Heart left ventricle (tissue), 13 donors: ENCODE data around the gene MYO15B.

Experiments used
- POLR2A ChIP-seq, 2 donors: fragments of 450-650 bp; IDR thresholded peaks; one replicate each; pipeline ENCODE4 v1.6.1; 2017; ENCODE audit warnings: antibody characterized with exemption in 2 of 2, mild to moderate bottlenecking in 2 of 2, moderate library complexity in 2 of 2
- TF ChIP-seq, protein P1 (sequence below), 12 donors: fragments of 200-600 bp; sonication (generic) in 4 of 12; IDR thresholded peaks; one replicate each; pipeline versions ENCODE4 v1.5.0 to v1.8.0; 2018 to 2022; ENCODE audit warnings: antibody characterized with exemption in 12 of 12, mild to moderate bottlenecking in 5 of 12
- donor health status: ischemic (EF 13 %, LVEDD 7.1; RV severe dilation, severe dysfunction).
- donor health status: DM: no; HTN: yes; CAD: no.
- donor health status: DM: no; HTN: no; CAD: no.
- donor health status: ischemic (EF 25% LVEDD 6.9; RV normal size, moderate dysfunction).
- donor health status: ischemic (EF 25% LVEDD 5.7; RV mildly dilated, moderate dysfunction).
- donor health status: ischemic (EF 35%, LVEDD 5.7; RV mildly dilated, moderate dysfunction).
- donor health status: nonischemic (EF 11% LVEDD 7.7; RV severe dilation, severe dysfunction).
- donor health status: DM: yes; HTN: yes; CAD: no.
- donor health status: PGD.
- donor health status: ischemic (EF 29% LVEDD 5.4; RV normal size, mild dysfunction).
- donor health status: nonischemic (EF 23%, LVEDD 6.1; RV moderate dilation, normal function).

- TF ChIP-seq, protein P1, sequence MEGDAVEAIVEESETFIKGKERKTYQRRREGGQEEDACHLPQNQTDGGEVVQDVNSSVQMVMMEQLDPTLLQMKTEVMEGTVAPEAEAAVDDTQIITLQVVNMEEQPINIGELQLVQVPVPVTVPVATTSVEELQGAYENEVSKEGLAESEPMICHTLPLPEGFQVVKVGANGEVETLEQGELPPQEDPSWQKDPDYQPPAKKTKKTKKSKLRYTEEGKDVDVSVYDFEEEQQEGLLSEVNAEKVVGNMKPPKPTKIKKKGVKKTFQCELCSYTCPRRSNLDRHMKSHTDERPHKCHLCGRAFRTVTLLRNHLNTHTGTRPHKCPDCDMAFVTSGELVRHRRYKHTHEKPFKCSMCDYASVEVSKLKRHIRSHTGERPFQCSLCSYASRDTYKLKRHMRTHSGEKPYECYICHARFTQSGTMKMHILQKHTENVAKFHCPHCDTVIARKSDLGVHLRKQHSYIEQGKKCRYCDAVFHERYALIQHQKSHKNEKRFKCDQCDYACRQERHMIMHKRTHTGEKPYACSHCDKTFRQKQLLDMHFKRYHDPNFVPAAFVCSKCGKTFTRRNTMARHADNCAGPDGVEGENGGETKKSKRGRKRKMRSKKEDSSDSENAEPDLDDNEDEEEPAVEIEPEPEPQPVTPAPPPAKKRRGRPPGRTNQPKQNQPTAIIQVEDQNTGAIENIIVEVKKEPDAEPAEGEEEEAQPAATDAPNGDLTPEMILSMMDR (IDR thresholded peaks at IDR 0.05) = no peak
- no peak for TF ChIP-seq POLR2A (IDR thresholded peaks at IDR 0.05)
These were observed 51.7 kb downstream of the MYO15B start for GRCh38 chr17:75639327-75639726.
